HEK293 (cell line): ENCODE data around the gene PRICKLE1.

Experiments
- CTCF ChIA-PET: fragments of 350-600 bp; formaldehyde crosslinking; extraction: SDS; loops from one replicate; lab custom pipeline; 2021; ENCODE audit warnings: antibody characterized with exemption; lab: Yijun Ruan, JAX
- POLR2A ChIA-PET: fragments of 300-600 bp; formaldehyde crosslinking; extraction: SDS; loops from one replicate; lab custom pipeline; 2020; ENCODE audit warnings: antibody characterized with exemption, inconsistent platforms; lab: Yijun Ruan, JAX
- H3K27ac ChIP-seq: fragments of 200-500 bp; sonication (Bioruptor generic); 2 replicates; pipeline ENCODE4 v1.5.1; 2014; ENCODE audit warnings: low read depth, low read length, control low read depth, inconsistent platforms; ENCODE audit errors: extremely low read depth
- H3K36me3 ChIP-seq, 2 experiments: fragments of 200-500 bp in 1 of 2; sonication (Bioruptor generic) in 1 of 2; 1 replicate in 1 of 2; 2 replicates in 1 of 2; pipeline ENCODE4 v1.5.1; 2014 to 2017; ENCODE audit warnings: inconsistent platforms in 2 of 2, low read length in 2 of 2; ENCODE audit not compliant: control insufficient read depth in 2 of 2, insufficient read depth in 1 of 2
- H3K4me1 ChIP-seq: fragments of 200-500 bp; sonication (Bioruptor generic); 2 replicates; pipeline ENCODE4 v1.5.1; 2014; ENCODE audit warnings: mild to moderate bottlenecking, low read length, inconsistent platforms; ENCODE audit not compliant: control insufficient read depth, insufficient read depth
- H3K4me3 ChIP-seq: 2 replicates; pipeline ENCODE4 v1.5.1; 2011; ENCODE audit warnings: low read depth, mild to moderate bottlenecking, control low read depth, low read length, moderate library complexity
- H3K9me3 ChIP-seq: fragments of 200-500 bp; sonication (Bioruptor generic); 2 replicates; pipeline ENCODE4 v1.5.1; 2014; ENCODE audit warnings: low read depth, low read length, inconsistent platforms; ENCODE audit not compliant: control insufficient read depth, insufficient read depth
- KLF8 ChIP-seq: fragments of 450-650 bp; formaldehyde crosslinking; IDR thresholded peaks from 2 replicates; pipeline ENCODE4 v1.5.1; 2016; ENCODE audit warnings: missing biosample characterization, missing genetic modification characterization
- OSR2 ChIP-seq: fragments of 450-650 bp; formaldehyde crosslinking; IDR thresholded peaks from 2 replicates; pipeline ENCODE4 v1.5.1; 2016; ENCODE audit warnings: missing biosample characterization, missing genetic modification characterization
- WT1 ChIP-seq: fragments of 450-650 bp; formaldehyde crosslinking; IDR thresholded peaks from 2 replicates; pipeline ENCODE4 v1.5.1; 2016; ENCODE audit warnings: missing biosample characterization, missing genetic modification characterization
- ZBTB48 ChIP-seq: fragments of 450-650 bp; formaldehyde crosslinking; IDR thresholded peaks from 2 replicates; pipeline ENCODE4 v1.5.1; 2016; ENCODE audit warnings: missing biosample characterization, missing genetic modification characterization
- ZFHX2 ChIP-seq: fragments of 450-650 bp; formaldehyde crosslinking; conservative IDR thresholded peaks from 2 replicates; pipeline ENCODE4 v1.5.1; 2016; ENCODE audit warnings: missing biosample characterization, missing genetic modification characterization
- ZNF138 ChIP-seq: fragments of 450-650 bp; formaldehyde crosslinking; IDR thresholded peaks from 2 replicates; pipeline ENCODE4 v1.5.1; 2016; ENCODE audit warnings: missing biosample characterization, missing genetic modification characterization, borderline replicate concordance
- ZNF223 ChIP-seq: fragments of 450-650 bp; formaldehyde crosslinking; IDR thresholded peaks from 2 replicates; pipeline ENCODE4 v1.5.1; 2016; ENCODE audit warnings: missing biosample characterization, missing genetic modification characterization
- ZNF311 ChIP-seq: fragments of 450-650 bp; formaldehyde crosslinking; IDR thresholded peaks from 2 replicates; pipeline ENCODE4 v1.5.1; 2017; ENCODE audit warnings: missing biosample characterization, missing genetic modification characterization, borderline replicate concordance
- ZNF404 ChIP-seq: fragments of 450-650 bp; formaldehyde crosslinking; IDR thresholded peaks from 2 replicates; pipeline ENCODE4 v1.5.1; 2017; ENCODE audit warnings: missing biosample characterization, missing genetic modification characterization
- ZNF558 ChIP-seq: fragments of 450-650 bp; formaldehyde crosslinking; IDR thresholded peaks from 2 replicates; pipeline ENCODE4 v1.5.1; 2016; ENCODE audit warnings: missing biosample characterization, missing genetic modification characterization
- ZNF600 ChIP-seq: fragments of 450-650 bp; formaldehyde crosslinking; IDR thresholded peaks from 2 replicates; pipeline ENCODE4 v1.5.1; 2016; ENCODE audit warnings: missing biosample characterization, missing genetic modification characterization
- ZNF830 ChIP-seq: fragments of 450-650 bp; IDR thresholded peaks from 2 replicates; pipeline ENCODE4 v1.5.0; 2018; ENCODE audit warnings: missing biosample characterization, missing genetic modification characterization, low read depth, mild to moderate bottlenecking, moderate library complexity
- TF ChIP-seq, protein P1 (sequence below): fragments of 450-650 bp; formaldehyde crosslinking; IDR thresholded peaks from 2 replicates; pipeline ENCODE4 v1.5.1; 2017; ENCODE audit warnings: missing biosample characterization, missing genetic modification characterization
- TF ChIP-seq, protein P2 (sequence below): fragments of 450-650 bp; formaldehyde crosslinking; IDR thresholded peaks from 2 replicates; pipeline ENCODE4 v1.5.1; 2016; ENCODE audit warnings: missing biosample characterization, missing genetic modification characterization
- TF ChIP-seq, protein P3 (sequence below): fragments of 450-650 bp; formaldehyde crosslinking; IDR thresholded peaks from 2 replicates; pipeline ENCODE4 v1.5.1; 2016; ENCODE audit warnings: missing biosample characterization, missing genetic modification characterization
- TF ChIP-seq, protein P4 (sequence below): fragments of 450-650 bp; formaldehyde crosslinking; IDR thresholded peaks from 2 replicates; pipeline ENCODE4 v1.5.1; 2016; ENCODE audit warnings: missing biosample characterization, missing genetic modification characterization
- TF ChIP-seq, protein P5 (sequence below): IDR thresholded peaks from 2 replicates; pipeline ENCODE4 v1.6.1; 2011; ENCODE audit warnings: mild to moderate bottlenecking, low read depth, low read length, borderline replicate concordance
- TF ChIP-seq, protein P6 (sequence below): fragments of 450-650 bp; formaldehyde crosslinking; IDR thresholded peaks from 2 replicates; pipeline ENCODE4 v1.5.1; 2017; ENCODE audit warnings: missing biosample characterization, missing genetic modification characterization
- TF ChIP-seq, protein P7 (sequence below): fragments of 450-650 bp; formaldehyde crosslinking; IDR thresholded peaks from 2 replicates; pipeline ENCODE4 v1.5.1; 2016; ENCODE audit warnings: missing biosample characterization, missing genetic modification characterization, borderline replicate concordance

The PRICKLE1 gene

DNA sequence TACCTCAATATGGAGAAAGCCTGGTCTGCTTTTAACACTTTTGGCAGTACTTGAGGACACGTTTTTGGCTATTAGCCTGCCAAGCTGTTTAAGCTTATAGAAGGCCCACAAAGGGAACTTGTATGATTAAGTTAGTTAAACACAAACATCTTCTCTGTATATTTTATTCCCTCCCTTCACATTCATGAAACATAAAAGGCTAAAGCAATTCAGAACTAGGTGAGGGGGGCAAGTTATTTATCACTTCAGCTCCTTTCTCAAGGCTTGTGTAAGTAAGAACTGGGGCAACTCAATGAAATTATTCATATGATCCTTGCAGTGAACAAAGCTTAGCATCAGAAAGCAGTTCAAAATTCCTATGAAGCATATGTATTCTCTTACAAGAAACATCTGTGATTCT, 7.5 kb downstream of the PRICKLE1 start (continued):
- TF ChIP-seq, protein P1, sequence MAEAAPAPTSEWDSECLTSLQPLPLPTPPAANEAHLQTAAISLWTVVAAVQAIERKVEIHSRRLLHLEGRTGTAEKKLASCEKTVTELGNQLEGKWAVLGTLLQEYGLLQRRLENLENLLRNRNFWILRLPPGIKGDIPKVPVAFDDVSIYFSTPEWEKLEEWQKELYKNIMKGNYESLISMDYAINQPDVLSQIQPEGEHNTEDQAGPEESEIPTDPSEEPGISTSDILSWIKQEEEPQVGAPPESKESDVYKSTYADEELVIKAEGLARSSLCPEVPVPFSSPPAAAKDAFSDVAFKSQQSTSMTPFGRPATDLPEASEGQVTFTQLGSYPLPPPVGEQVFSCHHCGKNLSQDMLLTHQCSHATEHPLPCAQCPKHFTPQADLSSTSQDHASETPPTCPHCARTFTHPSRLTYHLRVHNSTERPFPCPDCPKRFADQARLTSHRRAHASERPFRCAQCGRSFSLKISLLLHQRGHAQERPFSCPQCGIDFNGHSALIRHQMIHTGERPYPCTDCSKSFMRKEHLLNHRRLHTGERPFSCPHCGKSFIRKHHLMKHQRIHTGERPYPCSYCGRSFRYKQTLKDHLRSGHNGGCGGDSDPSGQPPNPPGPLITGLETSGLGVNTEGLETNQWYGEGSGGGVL (tag by site-specific recombination) = no peak
- TF ChIP-seq ZNF138 = no peak
- TF ChIP-seq, all 188 proteins: peak for 0

DNA sequence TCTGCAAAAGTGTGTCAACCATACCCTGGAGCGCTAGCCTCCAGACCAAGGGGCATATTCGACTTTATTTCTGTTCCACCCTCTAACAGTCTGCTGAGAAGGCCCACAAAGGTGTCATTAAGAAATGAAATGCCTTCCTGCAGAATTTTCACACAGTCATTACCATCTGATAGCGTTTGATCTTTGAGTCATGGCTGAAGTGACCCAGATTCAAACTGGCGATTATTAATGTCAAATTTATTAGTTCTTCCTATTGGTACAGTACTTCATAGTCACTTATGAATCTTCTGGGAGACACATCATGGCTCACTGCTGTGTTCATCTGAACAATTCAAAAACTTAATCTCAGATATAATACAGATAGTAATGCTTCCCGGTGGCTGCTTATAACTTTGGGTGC, 13.2 kb downstream of the PRICKLE1 start:
- H3K4me1 ChIP-seq = peaks cover 27% of the 10 kb centered on the region
- TF ChIP-seq ZFHX2 (tag by site-specific recombination) = no peak
- TF ChIP-seq ZNF830 (tag by site-specific recombination) = no peak
- TF ChIP-seq ZNF223 = no peak
- TF ChIP-seq ZNF558 (tag by site-specific recombination) = no peak
- TF ChIP-seq ZNF600 (tag by site-specific recombination) = no peak
- no peak for TF ChIP-seq ZNF311
- TF ChIP-seq ZBTB48 (tag by site-specific recombination) = no peak
- TF ChIP-seq, protein P2, sequence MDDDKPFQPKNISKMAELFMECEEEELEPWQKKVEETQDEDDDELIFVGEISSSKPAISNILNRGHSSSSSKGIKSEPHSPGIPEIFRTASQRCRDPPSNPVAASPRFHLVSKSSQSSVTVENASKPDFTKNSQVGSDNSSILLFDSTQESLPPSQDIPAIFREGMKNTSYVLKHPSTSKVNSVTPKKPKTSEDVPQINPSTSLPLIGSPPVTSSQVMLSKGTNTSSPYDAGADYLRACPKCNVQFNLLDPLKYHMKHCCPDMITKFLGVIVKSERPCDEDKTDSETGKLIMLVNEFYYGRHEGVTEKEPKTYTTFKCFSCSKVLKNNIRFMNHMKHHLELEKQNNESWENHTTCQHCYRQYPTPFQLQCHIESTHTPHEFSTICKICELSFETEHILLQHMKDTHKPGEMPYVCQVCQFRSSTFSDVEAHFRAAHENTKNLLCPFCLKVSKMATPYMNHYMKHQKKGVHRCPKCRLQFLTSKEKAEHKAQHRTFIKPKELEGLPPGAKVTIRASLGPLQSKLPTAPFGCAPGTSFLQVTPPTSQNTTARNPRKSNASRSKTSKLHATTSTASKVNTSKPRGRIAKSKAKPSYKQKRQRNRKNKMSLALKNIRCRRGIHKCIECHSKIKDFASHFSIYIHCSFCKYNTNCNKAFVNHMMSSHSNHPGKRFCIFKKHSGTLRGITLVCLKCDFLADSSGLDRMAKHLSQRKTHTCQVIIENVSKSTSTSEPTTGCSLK (tag by site-specific recombination) = no peak
- TF ChIP-seq, protein P3, sequence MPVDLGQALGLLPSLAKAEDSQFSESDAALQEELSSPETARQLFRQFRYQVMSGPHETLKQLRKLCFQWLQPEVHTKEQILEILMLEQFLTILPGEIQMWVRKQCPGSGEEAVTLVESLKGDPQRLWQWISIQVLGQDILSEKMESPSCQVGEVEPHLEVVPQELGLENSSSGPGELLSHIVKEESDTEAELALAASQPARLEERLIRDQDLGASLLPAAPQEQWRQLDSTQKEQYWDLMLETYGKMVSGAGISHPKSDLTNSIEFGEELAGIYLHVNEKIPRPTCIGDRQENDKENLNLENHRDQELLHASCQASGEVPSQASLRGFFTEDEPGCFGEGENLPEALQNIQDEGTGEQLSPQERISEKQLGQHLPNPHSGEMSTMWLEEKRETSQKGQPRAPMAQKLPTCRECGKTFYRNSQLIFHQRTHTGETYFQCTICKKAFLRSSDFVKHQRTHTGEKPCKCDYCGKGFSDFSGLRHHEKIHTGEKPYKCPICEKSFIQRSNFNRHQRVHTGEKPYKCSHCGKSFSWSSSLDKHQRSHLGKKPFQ = no peak

DNA sequence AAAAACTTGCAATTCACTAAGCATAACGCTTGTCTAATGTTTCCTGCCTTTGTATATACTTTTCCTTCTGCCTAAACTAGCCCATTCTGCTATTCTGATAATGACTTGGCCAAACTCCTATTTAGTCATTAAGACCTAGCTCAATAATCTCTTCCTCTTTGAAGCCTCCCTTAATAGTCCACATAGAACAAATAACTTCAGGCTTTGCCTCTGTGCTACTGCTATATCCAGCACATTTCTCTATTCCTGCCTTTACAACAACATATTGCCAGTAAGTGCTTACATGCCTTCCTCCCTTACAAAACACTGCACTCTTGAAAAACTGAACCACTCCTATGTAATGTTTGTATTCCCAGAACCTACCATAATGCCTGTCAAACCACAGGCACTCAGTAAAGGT, 13.8 kb downstream of the PRICKLE1 start:
- Histone ChIP-seq H3K27ac (peak overlapping the region; percentile 25; the same call in 1 of the 2 replicates), H3K9me3 (no peaks in the 10 kb centered on the region), H3K4me1 (peaks cover 27% of the 10 kb centered on the region), H3K36me3 (no peaks in the 10 kb centered on the region), H3K4me3 (no peak overlapping the region)
- POLR2A ChIA-PET = no interaction called here
- CTCF ChIA-PET = no interaction called here
- TF ChIP-seq ZNF404 (no peak), ZNF600 (tag by site-specific recombination) (0 out of 2 replicates have a peak, but pooled peaks have one; percentile 44), KLF8 (tag by site-specific recombination) (no peak), WT1 (tag by site-specific recombination) (peak; percentile 49; the same call in 1 of the 2 replicates), OSR2 (tag by site-specific recombination) (peak; percentile 75)
- TF ChIP-seq, protein P4, sequence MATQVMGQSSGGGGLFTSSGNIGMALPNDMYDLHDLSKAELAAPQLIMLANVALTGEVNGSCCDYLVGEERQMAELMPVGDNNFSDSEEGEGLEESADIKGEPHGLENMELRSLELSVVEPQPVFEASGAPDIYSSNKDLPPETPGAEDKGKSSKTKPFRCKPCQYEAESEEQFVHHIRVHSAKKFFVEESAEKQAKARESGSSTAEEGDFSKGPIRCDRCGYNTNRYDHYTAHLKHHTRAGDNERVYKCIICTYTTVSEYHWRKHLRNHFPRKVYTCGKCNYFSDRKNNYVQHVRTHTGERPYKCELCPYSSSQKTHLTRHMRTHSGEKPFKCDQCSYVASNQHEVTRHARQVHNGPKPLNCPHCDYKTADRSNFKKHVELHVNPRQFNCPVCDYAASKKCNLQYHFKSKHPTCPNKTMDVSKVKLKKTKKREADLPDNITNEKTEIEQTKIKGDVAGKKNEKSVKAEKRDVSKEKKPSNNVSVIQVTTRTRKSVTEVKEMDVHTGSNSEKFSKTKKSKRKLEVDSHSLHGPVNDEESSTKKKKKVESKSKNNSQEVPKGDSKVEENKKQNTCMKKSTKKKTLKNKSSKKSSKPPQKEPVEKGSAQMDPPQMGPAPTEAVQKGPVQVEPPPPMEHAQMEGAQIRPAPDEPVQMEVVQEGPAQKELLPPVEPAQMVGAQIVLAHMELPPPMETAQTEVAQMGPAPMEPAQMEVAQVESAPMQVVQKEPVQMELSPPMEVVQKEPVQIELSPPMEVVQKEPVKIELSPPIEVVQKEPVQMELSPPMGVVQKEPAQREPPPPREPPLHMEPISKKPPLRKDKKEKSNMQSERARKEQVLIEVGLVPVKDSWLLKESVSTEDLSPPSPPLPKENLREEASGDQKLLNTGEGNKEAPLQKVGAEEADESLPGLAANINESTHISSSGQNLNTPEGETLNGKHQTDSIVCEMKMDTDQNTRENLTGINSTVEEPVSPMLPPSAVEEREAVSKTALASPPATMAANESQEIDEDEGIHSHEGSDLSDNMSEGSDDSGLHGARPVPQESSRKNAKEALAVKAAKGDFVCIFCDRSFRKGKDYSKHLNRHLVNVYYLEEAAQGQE (tag by site-specific recombination) = no peak
- TF ChIP-seq, protein P5, sequence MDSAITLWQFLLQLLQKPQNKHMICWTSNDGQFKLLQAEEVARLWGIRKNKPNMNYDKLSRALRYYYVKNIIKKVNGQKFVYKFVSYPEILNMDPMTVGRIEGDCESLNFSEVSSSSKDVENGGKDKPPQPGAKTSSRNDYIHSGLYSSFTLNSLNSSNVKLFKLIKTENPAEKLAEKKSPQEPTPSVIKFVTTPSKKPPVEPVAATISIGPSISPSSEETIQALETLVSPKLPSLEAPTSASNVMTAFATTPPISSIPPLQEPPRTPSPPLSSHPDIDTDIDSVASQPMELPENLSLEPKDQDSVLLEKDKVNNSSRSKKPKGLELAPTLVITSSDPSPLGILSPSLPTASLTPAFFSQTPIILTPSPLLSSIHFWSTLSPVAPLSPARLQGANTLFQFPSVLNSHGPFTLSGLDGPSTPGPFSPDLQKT = no peak
- TF ChIP-seq, protein P6, sequence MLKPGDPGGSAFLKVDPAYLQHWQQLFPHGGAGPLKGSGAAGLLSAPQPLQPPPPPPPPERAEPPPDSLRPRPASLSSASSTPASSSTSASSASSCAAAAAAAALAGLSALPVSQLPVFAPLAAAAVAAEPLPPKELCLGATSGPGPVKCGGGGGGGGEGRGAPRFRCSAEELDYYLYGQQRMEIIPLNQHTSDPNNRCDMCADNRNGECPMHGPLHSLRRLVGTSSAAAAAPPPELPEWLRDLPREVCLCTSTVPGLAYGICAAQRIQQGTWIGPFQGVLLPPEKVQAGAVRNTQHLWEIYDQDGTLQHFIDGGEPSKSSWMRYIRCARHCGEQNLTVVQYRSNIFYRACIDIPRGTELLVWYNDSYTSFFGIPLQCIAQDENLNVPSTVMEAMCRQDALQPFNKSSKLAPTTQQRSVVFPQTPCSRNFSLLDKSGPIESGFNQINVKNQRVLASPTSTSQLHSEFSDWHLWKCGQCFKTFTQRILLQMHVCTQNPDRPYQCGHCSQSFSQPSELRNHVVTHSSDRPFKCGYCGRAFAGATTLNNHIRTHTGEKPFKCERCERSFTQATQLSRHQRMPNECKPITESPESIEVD (tag by site-specific recombination) = peak; percentile 67
- TF ChIP-seq, protein P7, sequence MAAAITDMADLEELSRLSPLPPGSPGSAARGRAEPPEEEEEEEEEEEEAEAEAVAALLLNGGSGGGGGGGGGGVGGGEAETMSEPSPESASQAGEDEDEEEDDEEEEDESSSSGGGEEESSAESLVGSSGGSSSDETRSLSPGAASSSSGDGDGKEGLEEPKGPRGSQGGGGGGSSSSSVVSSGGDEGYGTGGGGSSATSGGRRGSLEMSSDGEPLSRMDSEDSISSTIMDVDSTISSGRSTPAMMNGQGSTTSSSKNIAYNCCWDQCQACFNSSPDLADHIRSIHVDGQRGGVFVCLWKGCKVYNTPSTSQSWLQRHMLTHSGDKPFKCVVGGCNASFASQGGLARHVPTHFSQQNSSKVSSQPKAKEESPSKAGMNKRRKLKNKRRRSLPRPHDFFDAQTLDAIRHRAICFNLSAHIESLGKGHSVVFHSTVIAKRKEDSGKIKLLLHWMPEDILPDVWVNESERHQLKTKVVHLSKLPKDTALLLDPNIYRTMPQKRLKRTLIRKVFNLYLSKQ (tag by site-specific recombination) = no peak

More for the DNA sequence above, 13.2 kb downstream of the PRICKLE1 start:
- POLR2A ChIA-PET = no interaction called here
- CTCF ChIA-PET = no interaction called here
- H3K4me3 ChIP-seq = no peak overlapping the region
- no peaks in the 10 kb centered on the region for H3K36me3 ChIP-seq
- peak overlapping the region; percentile 25; the same call in 1 of the 2 replicates for H3K27ac ChIP-seq
- H3K9me3 ChIP-seq = no peaks in the 10 kb centered on the region
